ENCODE results near the gene CXCL16. TPM values are rescaled to one million over a fixed set of nuclear protein-coding genes. Genes with fewer than 3 reads are reported as not detected.
A peak's percentile ranks its signal among the peaks of the same experiment; 100 is the strongest.

The CXCL16 gene
- total and polyA plus RNA-seq, 2 of the 13 experiments (the other 11 are each of a cell fraction or from before 2014, with no cell fraction given), result 9.4 to 101 TPM

GRCh38 chr17:4739122-4740024 lies at the start of gene CXCL16, which contains the start of gene ZMYND15 (continued):
- TF ChIP-seq ATF5 (CRISPR knock-in tag; IDR thresholded peaks at IDR 0.05; ENCODE audit: low read depth) (0 out of 2 replicates have a peak, but pooled peaks have one; percentile 46), ZNF572 (CRISPR knock-in tag; IDR thresholded peaks at IDR 0.05) (no peak), ZFY (CRISPR knock-in tag; IDR thresholded peaks at IDR 0.05) (peak; percentile 60), GPN1 (CRISPR knock-in tag; IDR thresholded peaks at IDR 0.05; ENCODE audit: borderline replicate concordance) (no peak), HOXA7 (CRISPR knock-in tag; IDR thresholded peaks at IDR 0.05) (no peak), AHDC1 (CRISPR knock-in tag; IDR thresholded peaks at IDR 0.05; ENCODE audit: borderline replicate concordance) (no peak), CENPBD1 (CRISPR knock-in tag; IDR thresholded peaks at IDR 0.05; ENCODE audit: borderline replicate concordance, low read depth) (no peak), ZNF362 (CRISPR knock-in tag; IDR thresholded peaks at IDR 0.05; ENCODE audit: borderline replicate concordance) (no peak), CCAR2 (optimal IDR thresholded peaks at IDR 0.05; ENCODE audit: low read depth, low read length) (no peak), KMT2B (CRISPR knock-in tag; IDR thresholded peaks at IDR 0.05) (peak; percentile 41; the same call in 1 of the 2 replicates), MXD4 (CRISPR knock-in tag; IDR thresholded peaks at IDR 0.05) (peak; percentile 63; the same call in 1 of the 2 replicates), MED8 (CRISPR knock-in tag; IDR thresholded peaks at IDR 0.05; ENCODE audit: insufficient replicate concordance) (no peak), TOE1 (CRISPR knock-in tag; IDR thresholded peaks at IDR 0.05) (no peak), HMG20B (CRISPR knock-in tag; conservative IDR thresholded peaks at IDR 0.05) (no peak), ZNF546 (CRISPR knock-in tag; conservative IDR thresholded peaks at IDR 0.05) (no peak), SRY (CRISPR knock-in tag; IDR thresholded peaks at IDR 0.05) (no peak; the same call in 1 of the 2 replicates), KDM5B (CRISPR knock-in tag; IDR thresholded peaks at IDR 0.05; ENCODE audit: borderline replicate concordance) (peak; percentile 90), MNT (IDR thresholded peaks at IDR 0.05) (no peak), FOXK1 (CRISPR knock-in tag; IDR thresholded peaks at IDR 0.05; ENCODE audit: borderline replicate concordance, low read depth) (no peak)

Measured in HepG2 (cell line).